GM11168 (cell line): ENCODE measurements around the gene BRME1.

Experiments used
- in situ Hi-C: fragments of 300-500 bp; cut with MboI; formaldehyde crosslinking; loops from one replicate; pipeline ENCODE4 v1.12.0; 2022; ENCODE audit warnings: low sequenced_read_pairs; ENCODE audit not compliant: unreplicated experiment

Gene BRME1

GRCh38 chr19:13872339-13872694, 33.6 kb downstream of the BRME1 start:
- in situ Hi-C loops = loop anchor here (25.0 kb wide), 1 partner anchor 585 kb away; no protein-coding TSS in a partner anchor

- in situ Hi-C loops = loop anchor here (25.0 kb wide), 1 partner anchor 584 kb away; no protein-coding TSS in a partner anchor
Observed at GRCh38 chr19:13870873-13871272, 35.0 kb downstream of the BRME1 start.

- in situ Hi-C loops = loop anchor here (10.0 to 25.0 kb wide), 2 partner anchors 264 to 582 kb away; no protein-coding TSS in a partner anchor
Observed at GRCh38 chr19:13869281-13869680, 36.6 kb downstream of the BRME1 start.

GRCh38 chr19:13868663-13869062, 37.3 kb downstream of the BRME1 start:
- in situ Hi-C loops = loop anchor here (10.0 to 25.0 kb wide), 2 partner anchors 264 to 581 kb away; no protein-coding TSS in a partner anchor

GRCh38 chr19:13866463-13867046, 39.4 kb downstream of the BRME1 start:
- in situ Hi-C loops = loop anchor here (10.0 to 25.0 kb wide), 2 partner anchors 262 to 579 kb away; no protein-coding TSS in a partner anchor

GRCh38 chr19:13865571-13866462, 40.1 kb downstream of the BRME1 start:
- in situ Hi-C loops = loop anchor here (10.0 to 25.0 kb wide), 2 partner anchors 261 to 579 kb away; no protein-coding TSS in a partner anchor

- in situ Hi-C loops = loop anchor here (10.0 to 25.0 kb wide), 2 partner anchors 260 to 578 kb away; no protein-coding TSS in a partner anchor
Observed at GRCh38 chr19:13864667-13865570, 41.0 kb downstream of the BRME1 start.

GRCh38 chr19:13864046-13864666, 41.8 kb downstream of the BRME1 start:
- in situ Hi-C loops = loop anchor here (10.0 to 25.0 kb wide), 2 partner anchors 259 to 577 kb away; no protein-coding TSS in a partner anchor

GRCh38 chr19:13861714-13862531, 44.0 kb downstream of the BRME1 start:
- in situ Hi-C loops = loop anchor here (10.0 to 25.0 kb wide), 2 partner anchors 257 to 575 kb away; no protein-coding TSS in a partner anchor

- in situ Hi-C loops = loop anchor here (10.0 to 25.0 kb wide), 2 partner anchors 257 to 574 kb away; no protein-coding TSS in a partner anchor
Observed at GRCh38 chr19:13861392-13861713, 44.6 kb downstream of the BRME1 start.

- in situ Hi-C loops = loop anchor here (10.0 to 25.0 kb wide), 2 partner anchors 256 to 574 kb away; no protein-coding TSS in a partner anchor
Observed at GRCh38 chr19:13860679-13861391, 45.1 kb downstream of the BRME1 start.

- in situ Hi-C loops = loop anchor here (5.0 to 25.0 kb wide), 2 partner anchors 82 to 572 kb away; no protein-coding TSS in a partner anchor
Observed at GRCh38 chr19:13859361-13859880, 46.5 kb downstream of the BRME1 start.

- in situ Hi-C loops = loop anchor here (5.0 to 25.0 kb wide), 2 partner anchors 79 to 569 kb away; no protein-coding TSS in a partner anchor
Observed at GRCh38 chr19:13856497-13856896, 49.4 kb downstream of the BRME1 start.

- in situ Hi-C loops = loop anchor here (25.0 kb wide), 1 partner anchor 565 kb away; no protein-coding TSS in a partner anchor
Observed at GRCh38 chr19:13852171-13852707, 53.7 kb downstream of the BRME1 start.

- in situ Hi-C loops = loop anchor here (25.0 kb wide), 1 partner anchor 564 kb away; no protein-coding TSS in a partner anchor
Observed at GRCh38 chr19:13851734-13852114, 54.2 kb downstream of the BRME1 start.

- in situ Hi-C loops = loop anchor here (25.0 kb wide), 1 partner anchor 564 kb away; no protein-coding TSS in a partner anchor
Observed at GRCh38 chr19:13850910-13851733, 54.8 kb downstream of the BRME1 start.
